Caco-2 (cell line): ENCODE measurements around the gene FOXD2. TPM values are rescaled to one million over a fixed set of nuclear protein-coding genes. Genes with fewer than 3 reads are reported as not detected.

ENCODE experiments used
- BruUV-seq: library from RNA; stranded (reverse); fragments of 400-500 nt; replicated peaks from 2 replicates; lab custom pipeline; 2021; lab: Mats Ljungman, UMichigan
- CTCF ChIA-PET: fragments of 300-600 bp; sonication (Branson Sonifier 250); formaldehyde crosslinking; loops from one replicate; lab custom pipeline; 2022; ENCODE audit warnings: antibody characterized with exemption; lab: Charles Lee
- POLR2A ChIA-PET: fragments of 300-600 bp; sonication (Branson Sonifier 250); formaldehyde crosslinking; loops from one replicate; lab custom pipeline; 2022; ENCODE audit warnings: antibody characterized with exemption; lab: Charles Lee
- DNase-seq, 2 experiments: peaks; one replicate each; pipeline versions ENCODE4 v3.0.0 to v3.0.0-alpha.2; 2020 to 2022
- H3K27me3 ChIP-seq: replicated peaks from 2 replicates; pipeline ENCODE4 v1.6.0; 2011; ENCODE audit warnings: low read length; ENCODE audit not compliant: control insufficient read depth, insufficient read depth
- H3K36me3 ChIP-seq: 2 replicates; pipeline ENCODE4 v1.5.1; 2011; ENCODE audit warnings: low read length; ENCODE audit not compliant: control insufficient read depth, insufficient read depth
- H3K4me1 ChIP-seq: fragments of 250-450 bp; sonication (Bioruptor Pico); 2 replicates; pipeline ENCODE4 v1.5.1; 2020; ENCODE audit warnings: mild to moderate bottlenecking
- H3K4me3 ChIP-seq: 2 replicates; pipeline ENCODE4 v1.5.1; 2011; ENCODE audit warnings: low read depth, mild to moderate bottlenecking, control low read depth, low read length
- H3K9me3 ChIP-seq: fragments of 250-450 bp; sonication (Bioruptor Pico); 2 replicates; pipeline ENCODE4 v1.5.1; 2020; ENCODE audit warnings: mild to moderate bottlenecking, moderate library complexity
- H3K27ac Mint-ChIP-seq: one replicate; pipeline ENCODE4 v1.8.0; 2022; ENCODE audit warnings: mixed read lengths; ENCODE audit not compliant: unreplicated experiment
- H3K27me3 Mint-ChIP-seq: one replicate; pipeline ENCODE4 v1.8.0; 2022; ENCODE audit warnings: mixed read lengths; ENCODE audit not compliant: insufficient read depth, unreplicated experiment
- H3K36me3 Mint-ChIP-seq: one replicate; pipeline ENCODE4 v1.8.0; 2022; ENCODE audit warnings: mild to moderate bottlenecking, mixed read lengths; ENCODE audit not compliant: insufficient read depth, unreplicated experiment
- H3K4me1 Mint-ChIP-seq: one replicate; pipeline ENCODE4 v1.8.0; 2022; ENCODE audit warnings: low read depth, mixed read lengths; ENCODE audit not compliant: unreplicated experiment
- H3K4me3 Mint-ChIP-seq: one replicate; pipeline ENCODE4 v1.8.0; 2022; ENCODE audit warnings: mild to moderate bottlenecking, moderate library complexity, mixed read lengths; ENCODE audit not compliant: unreplicated experiment
- H3K9me3 Mint-ChIP-seq: one replicate; pipeline ENCODE4 v1.8.0; 2022; ENCODE audit warnings: mixed read lengths; ENCODE audit not compliant: unreplicated experiment
- intact Hi-C: fragments of 100-400 bp; cut with micrococcal nuclease; formaldehyde crosslinking; loops from one replicate; pipeline ENCODE4 v1.10.0; 2022; ENCODE audit not compliant: unreplicated experiment
- total RNA-seq: library from RNA; stranded (reverse); gene quantifications from 2 replicates; pipeline ENCODE4 v1.2.3, GENCODE V29; 2022
- TF ChIP-seq, protein P1 (sequence below), 2 experiments: fragments of 200-600 bp in 1 of 2; IDR thresholded peaks; 1 replicate in 1 of 2; 2 replicates in 1 of 2; pipeline versions ENCODE4 v1.5.1 to v1.8.0; 2011 to 2022; ENCODE audit warnings: antibody characterized with exemption in 1 of 2, control low read depth in 1 of 2, inconsistent platforms in 1 of 2, low read depth in 1 of 2, low read length in 1 of 2, mild to moderate bottlenecking in 1 of 2, moderate library complexity in 1 of 2; ENCODE audit not compliant: insufficient read depth in 1 of 2, severe bottlenecking in 1 of 2, unreplicated experiment in 1 of 2

Gene FOXD2
- total RNA-seq, 1 experiment from 2014 or later, result 4.6 TPM

DNA sequence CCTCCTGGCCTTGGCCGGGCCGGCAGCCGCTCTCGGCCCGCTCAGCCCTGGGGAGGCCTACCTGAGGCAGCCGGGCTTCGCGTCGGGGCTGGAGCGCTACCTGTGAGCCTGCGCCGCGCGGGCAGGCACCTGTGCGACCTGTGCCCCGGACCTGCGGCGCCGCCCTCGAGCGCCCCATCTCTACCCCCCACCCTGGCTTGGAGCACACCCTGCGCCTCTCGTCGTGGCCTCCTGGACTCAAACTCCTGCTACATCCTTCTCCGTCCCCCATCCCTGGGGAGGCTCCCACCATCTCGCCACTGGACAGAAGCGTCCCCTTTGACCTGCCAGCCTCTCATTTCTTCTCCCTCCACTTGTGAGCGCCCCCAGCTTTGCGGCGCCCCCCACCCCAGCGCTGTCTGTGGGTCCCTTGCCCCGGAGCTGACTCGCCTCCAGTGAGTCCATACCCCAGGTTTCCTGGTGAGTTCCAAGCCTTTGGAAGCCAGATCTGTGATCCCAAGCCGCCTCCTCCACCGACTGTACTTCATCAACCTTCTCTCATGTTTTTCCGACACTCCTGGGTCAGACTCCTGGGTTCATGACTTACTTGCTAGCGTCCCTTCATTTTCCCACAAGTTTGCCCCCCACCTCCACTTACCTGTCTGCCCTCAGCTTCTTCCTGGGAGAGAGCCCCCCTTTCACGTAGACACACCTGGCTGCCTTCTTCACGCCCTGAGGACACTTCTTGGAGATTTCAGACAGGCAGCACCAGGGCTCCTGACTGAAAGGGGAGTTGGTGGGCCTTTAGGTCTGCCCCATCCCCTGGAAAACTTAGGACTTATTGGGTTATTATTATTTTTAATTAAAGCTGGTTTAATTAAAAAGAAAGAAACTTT lies 20.4 kb upstream of the FOXD2 start:
- TF ChIP-seq, protein P1, sequence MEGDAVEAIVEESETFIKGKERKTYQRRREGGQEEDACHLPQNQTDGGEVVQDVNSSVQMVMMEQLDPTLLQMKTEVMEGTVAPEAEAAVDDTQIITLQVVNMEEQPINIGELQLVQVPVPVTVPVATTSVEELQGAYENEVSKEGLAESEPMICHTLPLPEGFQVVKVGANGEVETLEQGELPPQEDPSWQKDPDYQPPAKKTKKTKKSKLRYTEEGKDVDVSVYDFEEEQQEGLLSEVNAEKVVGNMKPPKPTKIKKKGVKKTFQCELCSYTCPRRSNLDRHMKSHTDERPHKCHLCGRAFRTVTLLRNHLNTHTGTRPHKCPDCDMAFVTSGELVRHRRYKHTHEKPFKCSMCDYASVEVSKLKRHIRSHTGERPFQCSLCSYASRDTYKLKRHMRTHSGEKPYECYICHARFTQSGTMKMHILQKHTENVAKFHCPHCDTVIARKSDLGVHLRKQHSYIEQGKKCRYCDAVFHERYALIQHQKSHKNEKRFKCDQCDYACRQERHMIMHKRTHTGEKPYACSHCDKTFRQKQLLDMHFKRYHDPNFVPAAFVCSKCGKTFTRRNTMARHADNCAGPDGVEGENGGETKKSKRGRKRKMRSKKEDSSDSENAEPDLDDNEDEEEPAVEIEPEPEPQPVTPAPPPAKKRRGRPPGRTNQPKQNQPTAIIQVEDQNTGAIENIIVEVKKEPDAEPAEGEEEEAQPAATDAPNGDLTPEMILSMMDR (IDR thresholded peaks at IDR 0.05; ENCODE audit: insufficient read depth in 1 of 2, low read depth in 1 of 2, low read length in 1 of 2, severe bottlenecking in 1 of 2, unreplicated experiment in 1 of 2), result no peak
- H3K36me3 ChIP-seq, result no peaks in the 10 kb centered on the region
- CTCF ChIA-PET, result no interaction called here
- no peak overlapping the region for H3K27ac Mint-ChIP-seq
- POLR2A ChIA-PET, result no interaction called here
- H3K27me3 ChIP-seq, result no peaks in the 10 kb centered on the region
- no peaks in the 10 kb centered on the region for H3K4me1 Mint-ChIP-seq
- H3K4me3 Mint-ChIP-seq, result no peak overlapping the region
- DNase-seq, result no peak
- H3K9me3 ChIP-seq, result no peaks in the 10 kb centered on the region
- H3K4me1 ChIP-seq, result no peaks in the 10 kb centered on the region
- no peaks in the 10 kb centered on the region for H3K36me3 Mint-ChIP-seq
- no peaks in the 10 kb centered on the region for H3K9me3 Mint-ChIP-seq
- no TSS peak for BruUV-seq
- no peak overlapping the region for H3K4me3 ChIP-seq
- intact Hi-C loops, result no loop called here
- no peaks in the 10 kb centered on the region for H3K27me3 Mint-ChIP-seq

GRCh38 chr1:47418122-47418521 lies 19.7 kb upstream of the FOXD2 start:
- no peaks in the 10 kb centered on the region for H3K36me3 ChIP-seq
- TF ChIP-seq, protein P1 (IDR thresholded peaks at IDR 0.05; ENCODE audit: insufficient read depth in 1 of 2, low read depth in 1 of 2, low read length in 1 of 2, severe bottlenecking in 1 of 2, unreplicated experiment in 1 of 2), result no peak
- Mint-ChIP-seq H3K36me3 (no peaks in the 10 kb centered on the region), H3K27ac (no peak overlapping the region), H3K27me3 (no peaks in the 10 kb centered on the region), H3K4me3 (no peak overlapping the region), H3K9me3 (no peaks in the 10 kb centered on the region), H3K4me1 (no peaks in the 10 kb centered on the region)
- CTCF ChIA-PET, result no interaction called here
- intact Hi-C loops, result no loop called here
- no TSS peak for BruUV-seq
- no peaks in the 10 kb centered on the region for H3K4me1 ChIP-seq
- DNase-seq, result no peak
- H3K4me3 ChIP-seq, result no peak overlapping the region
- POLR2A ChIA-PET, result no interaction called here
- H3K9me3 ChIP-seq, result no peaks in the 10 kb centered on the region
- H3K27me3 ChIP-seq, result no peaks in the 10 kb centered on the region

DNA sequence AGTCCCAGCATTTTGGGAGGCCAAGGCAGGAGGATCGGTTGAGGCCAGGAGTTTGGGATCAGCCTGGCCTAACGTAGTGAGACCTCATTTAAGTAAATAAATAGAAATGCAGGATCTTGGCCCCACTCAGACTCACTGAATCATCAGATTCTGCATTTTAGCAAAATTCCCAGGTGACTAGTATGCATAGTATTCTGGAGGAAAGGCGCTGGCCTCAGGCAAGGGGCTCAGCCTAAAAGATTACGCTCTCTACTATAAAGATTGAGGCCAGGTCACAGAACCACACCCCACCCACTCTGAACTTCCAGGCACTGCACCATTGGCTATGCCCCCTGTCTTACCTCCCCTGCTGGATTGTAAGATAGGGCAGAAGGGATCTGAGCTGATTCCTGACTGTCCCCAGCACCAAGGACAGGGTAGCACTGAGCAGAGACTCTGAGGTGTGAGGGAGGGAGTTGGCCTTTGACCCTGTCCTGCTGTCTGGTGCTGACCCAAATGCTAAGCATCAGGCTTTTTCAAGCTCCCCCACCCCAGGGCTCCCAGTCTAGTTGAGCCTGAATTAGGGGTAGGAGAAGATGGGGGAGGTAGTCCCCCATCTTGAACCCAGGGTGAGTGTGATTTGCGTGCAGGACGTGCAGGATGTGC lies 19.0 kb upstream of the FOXD2 start:
- Histone ChIP-seq H3K4me3 (no peak overlapping the region), H3K4me1 (no peaks in the 10 kb centered on the region), H3K9me3 (no peaks in the 10 kb centered on the region), H3K27me3 (no peaks in the 10 kb centered on the region), H3K36me3 (no peaks in the 10 kb centered on the region)
- Mint-ChIP-seq H3K9me3 (no peaks in the 10 kb centered on the region), H3K36me3 (no peaks in the 10 kb centered on the region), H3K4me1 (no peaks in the 10 kb centered on the region), H3K27ac (no peak overlapping the region), H3K27me3 (no peaks in the 10 kb centered on the region), H3K4me3 (no peak overlapping the region)
- no TSS peak for BruUV-seq
- intact Hi-C loops, result no loop called here
- CTCF ChIA-PET, result no interaction called here
- DNase-seq, result no peak
- TF ChIP-seq, protein P1 (IDR thresholded peaks at IDR 0.05; ENCODE audit: insufficient read depth in 1 of 2, low read depth in 1 of 2, low read length in 1 of 2, severe bottlenecking in 1 of 2, unreplicated experiment in 1 of 2), result no peak
- POLR2A ChIA-PET, result no interaction called here
